Glomerular visceral epithelial cell (primary cell): ENCODE measurements around the gene SLCO1A2.

Experiments
- DNase-seq: peaks from one replicate; pipeline ENCODE4 v3.0.0-alpha.2; 2016; ENCODE audit errors: extremely low spot score

The SLCO1A2 gene

GRCh38 chr12:21219206-21219605, 115.5 kb downstream of the SLCO1A2 start:
- no peak for DNase-seq
